ENCODE data around the gene PCDHB8. TPM values are rescaled to one million over a fixed set of nuclear protein-coding genes. Genes with fewer than 3 reads are reported as not detected.
"Not testable (repeated sequence)": the region's sequence is repeated elsewhere in the genome, so short reads cannot be mapped to it uniquely, and the experiment has no call there.

Gene PCDHB8
- total RNA-seq, 1 experiment from 2014 or later, result 7.7 TPM

DNA sequence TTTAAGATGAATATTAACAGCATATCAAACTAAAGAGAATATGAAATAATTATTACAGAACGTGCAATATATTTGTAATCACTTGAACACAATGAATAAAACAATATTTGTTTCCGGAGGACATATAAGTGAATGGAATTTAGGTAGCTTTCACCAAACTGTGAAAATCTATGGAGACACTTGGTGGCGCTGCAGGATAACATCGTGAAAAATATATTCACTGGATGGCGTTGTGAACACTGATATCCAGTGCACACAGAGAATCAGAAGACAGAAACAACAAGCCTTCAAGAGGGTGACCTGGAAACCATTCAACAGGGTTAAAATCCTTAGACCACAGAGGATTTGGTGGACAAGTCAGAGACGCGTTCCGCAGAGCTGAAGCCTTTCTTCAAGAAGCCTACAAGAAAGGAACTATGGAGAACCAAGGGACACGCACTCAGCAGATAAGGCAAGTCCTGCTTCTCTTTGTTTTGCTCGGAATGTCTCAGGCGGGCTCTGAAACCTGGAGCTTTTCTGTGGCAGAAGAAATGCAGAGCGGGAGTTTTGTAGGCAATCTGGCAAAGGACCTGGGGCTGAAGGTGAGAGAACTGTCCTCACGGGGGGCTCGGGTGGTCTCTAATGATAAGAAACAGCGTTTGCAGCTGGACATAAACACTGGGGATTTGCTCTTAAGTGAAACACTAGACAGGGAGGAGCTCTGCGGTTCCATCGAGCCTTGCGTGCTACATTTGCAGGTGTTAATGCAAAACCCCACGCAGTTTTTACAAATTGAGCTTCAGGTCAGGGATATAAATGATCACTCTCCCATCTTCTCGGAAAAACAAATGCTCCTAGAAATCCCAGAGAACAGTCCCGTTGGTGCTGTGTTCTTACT is 22.0 kb downstream of the PCDHB8 start, which contains the start of gene PCDHB11:
Gene PCDHB11, plus strand, starts transcription at position 269 of the 877 bp plus-strand sequence. Its CDS starts 148 bp downstream, at position 417.
- H3K27ac ChIP-seq (ENCODE audit: low read depth, low read length, poor library complexity, severe bottlenecking), result peak within 1 kb of the TSS; percentile 77

DNA sequence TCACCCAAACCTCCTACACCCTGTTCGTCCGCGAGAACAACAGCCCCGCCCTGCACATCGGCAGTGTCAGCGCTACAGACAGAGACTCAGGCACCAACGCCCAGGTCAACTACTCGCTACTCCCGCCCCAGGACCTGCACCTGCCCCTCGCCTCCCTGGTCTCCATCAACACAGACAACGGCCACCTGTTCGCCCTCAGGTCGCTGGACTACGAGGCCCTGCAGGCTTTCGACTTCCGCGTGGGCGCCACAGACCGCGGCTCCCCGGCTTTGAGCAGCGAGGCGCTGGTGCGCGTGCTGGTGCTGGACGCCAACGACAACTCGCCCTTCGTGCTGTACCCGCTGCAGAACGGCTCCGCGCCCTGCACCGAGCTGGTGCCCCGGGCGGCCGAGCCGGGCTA is 23.5 kb downstream of the PCDHB8 start:
- H3K27me3 ChIP-seq (replicated peaks; ENCODE audit: insufficient read depth, low read depth, low read length, poor library complexity); intact Hi-C loops (cut with micrococcal nuclease; ENCODE audit: unreplicated experiment); H3K36me3 ChIP-seq (ENCODE audit: insufficient read depth, low read length, poor library complexity, severe bottlenecking); H3K27ac ChIP-seq (ENCODE audit: low read depth, low read length, poor library complexity, severe bottlenecking); H3K4me3 ChIP-seq (ENCODE audit: low read depth, low read length, poor library complexity, severe bottlenecking); DNase-seq (ENCODE audit: low spot score); BruUV-seq (replicated peaks); H3K4me1 ChIP-seq (ENCODE audit: insufficient read depth, low read length, poor library complexity, severe bottlenecking); POLR2A ChIA-PET (ENCODE audit: low non-redundant PET): not testable (repeated sequence)
- CTCF ChIA-PET, result interaction anchor here (0.6 kb wide), 1 partner anchor 689 kb away, joined by 3 read pairs; no protein-coding TSS in a partner anchor
- peaks cover 15% of the 10 kb centered on the region for H3K9me3 ChIP-seq (ENCODE audit: low read depth, low read length, poor library complexity, severe bottlenecking)

More for the DNA sequence above, 22.0 kb downstream of the PCDHB8 start, which contains the start of gene PCDHB11:
- TF ChIP-seq, protein P1, sequence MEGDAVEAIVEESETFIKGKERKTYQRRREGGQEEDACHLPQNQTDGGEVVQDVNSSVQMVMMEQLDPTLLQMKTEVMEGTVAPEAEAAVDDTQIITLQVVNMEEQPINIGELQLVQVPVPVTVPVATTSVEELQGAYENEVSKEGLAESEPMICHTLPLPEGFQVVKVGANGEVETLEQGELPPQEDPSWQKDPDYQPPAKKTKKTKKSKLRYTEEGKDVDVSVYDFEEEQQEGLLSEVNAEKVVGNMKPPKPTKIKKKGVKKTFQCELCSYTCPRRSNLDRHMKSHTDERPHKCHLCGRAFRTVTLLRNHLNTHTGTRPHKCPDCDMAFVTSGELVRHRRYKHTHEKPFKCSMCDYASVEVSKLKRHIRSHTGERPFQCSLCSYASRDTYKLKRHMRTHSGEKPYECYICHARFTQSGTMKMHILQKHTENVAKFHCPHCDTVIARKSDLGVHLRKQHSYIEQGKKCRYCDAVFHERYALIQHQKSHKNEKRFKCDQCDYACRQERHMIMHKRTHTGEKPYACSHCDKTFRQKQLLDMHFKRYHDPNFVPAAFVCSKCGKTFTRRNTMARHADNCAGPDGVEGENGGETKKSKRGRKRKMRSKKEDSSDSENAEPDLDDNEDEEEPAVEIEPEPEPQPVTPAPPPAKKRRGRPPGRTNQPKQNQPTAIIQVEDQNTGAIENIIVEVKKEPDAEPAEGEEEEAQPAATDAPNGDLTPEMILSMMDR (conservative IDR thresholded peaks at IDR 0.05; ENCODE audit: low read depth, low read length), result peak; percentile 85
- TF ChIP-seq EZH2 (IDR thresholded peaks at IDR 0.05; ENCODE audit: borderline replicate concordance, low read depth, low read length, poor library complexity, severe bottlenecking), result no peak
- TSS peak; percentile 70 for BruUV-seq (replicated peaks)
- Histone ChIP-seq H3K27me3 (replicated peaks; ENCODE audit: insufficient read depth, low read depth, low read length, poor library complexity) (no peaks in the 10 kb centered on the region), H3K36me3 (ENCODE audit: insufficient read depth, low read length, poor library complexity, severe bottlenecking) (no peaks in the 10 kb centered on the region), H3K9me3 (ENCODE audit: low read depth, low read length, poor library complexity, severe bottlenecking) (peaks cover 19% of the 10 kb centered on the region), H3K4me1 (ENCODE audit: insufficient read depth, low read length, poor library complexity, severe bottlenecking) (no peaks in the 10 kb centered on the region), H3K4me3 (ENCODE audit: low read depth, low read length, poor library complexity, severe bottlenecking) (peak within 1 kb of the TSS; percentile 54)
- ChIA-PET CTCF (interaction anchor here (0.5 to 1.9 kb wide), 12 partner anchors 9 to 368 kb away, joined by 3 to 9 read pairs (median 5); partner anchors contain the start of genes PCDHB14, PCDHB16, PCDHB8 and PCDHB9), POLR2A (ENCODE audit: low non-redundant PET) (no interaction called here)
- intact Hi-C loops (cut with micrococcal nuclease; ENCODE audit: unreplicated experiment), result loop anchor here (1.0 kb wide), 1 partner anchor 361 kb away; no protein-coding TSS in a partner anchor
- peak; percentile 84 for DNase-seq (ENCODE audit: low spot score)

DNA sequence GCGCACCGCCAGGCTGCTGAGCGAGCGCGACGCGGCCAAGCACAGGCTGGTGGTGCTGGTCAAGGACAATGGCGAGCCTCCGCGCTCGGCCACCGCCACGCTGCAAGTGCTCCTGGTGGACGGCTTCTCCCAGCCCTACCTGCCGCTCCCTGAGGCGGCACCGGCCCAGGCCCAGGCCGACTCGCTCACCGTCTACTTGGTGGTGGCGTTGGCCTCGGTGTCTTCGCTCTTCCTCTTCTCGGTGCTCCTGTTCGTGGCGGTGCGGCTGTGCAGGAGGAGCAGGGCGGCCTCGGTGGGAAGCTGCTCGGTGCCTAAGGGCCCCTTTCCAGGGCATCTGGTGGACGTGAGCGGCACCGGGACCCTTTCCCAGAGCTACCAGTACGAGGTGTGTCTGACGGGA is 24.1 kb downstream of the PCDHB8 start:
- DNase-seq (ENCODE audit: low spot score); intact Hi-C loops (cut with micrococcal nuclease; ENCODE audit: unreplicated experiment); POLR2A ChIA-PET (ENCODE audit: low non-redundant PET); H3K27ac ChIP-seq (ENCODE audit: low read depth, low read length, poor library complexity, severe bottlenecking); H3K9me3 ChIP-seq (ENCODE audit: low read depth, low read length, poor library complexity, severe bottlenecking); H3K36me3 ChIP-seq (ENCODE audit: insufficient read depth, low read length, poor library complexity, severe bottlenecking); H3K4me3 ChIP-seq (ENCODE audit: low read depth, low read length, poor library complexity, severe bottlenecking); H3K27me3 ChIP-seq (replicated peaks; ENCODE audit: insufficient read depth, low read depth, low read length, poor library complexity); H3K4me1 ChIP-seq (ENCODE audit: insufficient read depth, low read length, poor library complexity, severe bottlenecking); BruUV-seq (replicated peaks): not testable (repeated sequence)
- CTCF ChIA-PET, result interaction anchor here (0.6 kb wide), 1 partner anchor 688 kb away, joined by 3 read pairs; no protein-coding TSS in a partner anchor

- Histone ChIP-seq H3K27ac (ENCODE audit: low read depth, low read length, poor library complexity, severe bottlenecking) (no peak within 1 kb of the TSS), H3K27me3 (replicated peaks; ENCODE audit: insufficient read depth, low read depth, low read length, poor library complexity) (no peaks in the 10 kb centered on the region), H3K9me3 (ENCODE audit: low read depth, low read length, poor library complexity, severe bottlenecking) (peaks cover 3% of the 10 kb centered on the region), H3K4me3 (ENCODE audit: low read depth, low read length, poor library complexity, severe bottlenecking) (peak within 1 kb of the TSS; percentile 8), H3K36me3 (ENCODE audit: insufficient read depth, low read length, poor library complexity, severe bottlenecking) (no peaks in the 10 kb centered on the region), H3K4me1 (ENCODE audit: insufficient read depth, low read length, poor library complexity, severe bottlenecking) (no peaks in the 10 kb centered on the region)
- intact Hi-C loops (cut with micrococcal nuclease; ENCODE audit: unreplicated experiment), result no loop called here
- CTCF ChIA-PET, result interaction anchor here (0.8 to 0.9 kb wide), 3 partner anchors 9 to 352 kb away, joined by 3 read pairs; partner anchors contain the start of genes PCDHB11 and PCDHB6
- POLR2A ChIA-PET (ENCODE audit: low non-redundant PET), result no interaction called here
- TF ChIP-seq, protein P1 (conservative IDR thresholded peaks at IDR 0.05; ENCODE audit: low read depth, low read length), result peak; percentile 52
- TF ChIP-seq EZH2 (IDR thresholded peaks at IDR 0.05; ENCODE audit: borderline replicate concordance, low read depth, low read length, poor library complexity, severe bottlenecking), result no peak
- DNase-seq (ENCODE audit: low spot score), result peak; percentile 56
- BruUV-seq (replicated peaks), result no TSS peak
Observed at GRCh38 chr5:141208478-141208877, 30.9 kb downstream of the PCDHB8 start, which contains the start of gene PCDHB12. Gene PCDHB12 (plus strand): TSS chr5:141208719. CDS start chr5:141208908, 189 bp downstream.

DNA sequence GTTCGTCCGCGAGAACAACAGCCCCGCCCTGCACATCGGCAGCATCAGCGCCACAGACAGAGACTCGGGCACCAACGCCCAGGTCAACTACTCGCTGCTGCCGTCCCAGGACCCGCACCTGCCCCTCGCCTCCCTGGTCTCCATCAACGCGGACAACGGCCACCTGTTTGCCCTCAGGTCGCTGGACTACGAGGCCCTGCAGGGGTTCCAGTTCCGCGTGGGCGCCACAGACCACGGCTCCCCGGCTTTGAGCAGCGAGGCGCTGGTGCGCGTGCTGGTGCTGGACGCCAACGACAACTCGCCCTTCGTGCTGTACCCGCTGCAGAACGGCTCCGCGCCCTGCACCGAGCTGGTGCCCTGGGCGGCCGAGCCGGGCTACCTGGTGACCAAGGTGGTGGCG is 32.7 kb downstream of the PCDHB8 start:
- POLR2A ChIA-PET (ENCODE audit: low non-redundant PET); intact Hi-C loops (cut with micrococcal nuclease; ENCODE audit: unreplicated experiment); H3K4me1 ChIP-seq (ENCODE audit: insufficient read depth, low read length, poor library complexity, severe bottlenecking); H3K9me3 ChIP-seq (ENCODE audit: low read depth, low read length, poor library complexity, severe bottlenecking); CTCF ChIA-PET; H3K36me3 ChIP-seq (ENCODE audit: insufficient read depth, low read length, poor library complexity, severe bottlenecking); H3K4me3 ChIP-seq (ENCODE audit: low read depth, low read length, poor library complexity, severe bottlenecking); BruUV-seq (replicated peaks); H3K27ac ChIP-seq (ENCODE audit: low read depth, low read length, poor library complexity, severe bottlenecking); H3K27me3 ChIP-seq (replicated peaks; ENCODE audit: insufficient read depth, low read depth, low read length, poor library complexity); DNase-seq (ENCODE audit: low spot score): not testable (repeated sequence)

Data from A673 (cell line).